ENCODE measurements around the gene IFNA16. TPM values are rescaled to one million over a fixed set of nuclear protein-coding genes. Genes with fewer than 3 reads are reported as not detected.
"Not testable (repeated sequence)": the region's sequence is repeated elsewhere in the genome, so short reads cannot be mapped to it uniquely, and the experiment has no call there.

IFNA16 gene
- total RNA-seq, 3 donors from 2014 or later (not counting 1 experiment from before 2014, with no cell fraction given) = not detected

DNA sequence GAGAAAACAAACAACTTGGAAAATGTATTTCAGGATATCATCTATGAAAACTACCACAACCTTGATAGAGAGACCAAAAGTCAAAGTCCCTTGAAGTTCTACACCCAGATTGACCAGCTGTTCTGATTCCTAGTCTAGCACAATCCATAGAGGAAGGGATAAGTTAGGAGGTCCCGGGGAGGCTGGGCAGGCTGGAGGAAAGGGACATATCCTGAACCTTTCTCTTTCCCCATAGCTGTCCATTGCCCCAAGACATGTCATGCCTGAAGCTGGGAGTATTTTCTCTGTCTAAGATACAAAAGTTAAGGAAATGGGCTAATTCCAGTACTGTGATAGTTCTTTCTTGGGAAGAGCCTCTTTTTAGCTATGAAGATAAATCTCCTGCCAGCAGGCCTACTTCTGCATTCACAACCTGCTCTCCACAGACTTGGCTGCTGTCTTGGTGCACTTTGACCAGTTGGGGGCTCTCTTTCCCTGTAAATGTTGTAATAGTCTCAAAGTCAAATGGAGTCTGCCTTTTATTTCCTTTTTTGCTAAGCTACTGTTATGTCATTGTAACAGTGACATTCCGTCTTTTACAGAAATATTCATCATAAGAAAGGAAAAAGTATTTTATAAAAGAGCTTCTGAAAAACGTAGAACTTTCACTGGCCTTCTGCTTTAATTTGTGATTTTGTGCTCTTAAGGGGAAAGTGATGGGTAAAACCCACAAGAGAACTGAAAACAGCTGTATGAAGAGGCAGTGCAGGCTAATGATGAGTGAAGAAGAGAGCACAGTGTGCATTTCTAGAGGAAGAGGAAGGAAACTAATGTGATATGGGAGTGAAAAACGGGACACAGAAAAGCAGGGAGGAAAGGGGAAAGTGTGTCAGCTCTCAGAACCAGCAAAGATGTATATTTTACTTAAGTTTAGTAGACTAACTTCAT lies 34.0 kb downstream of the IFNA16 start:
- TF ChIP-seq, protein P1, sequence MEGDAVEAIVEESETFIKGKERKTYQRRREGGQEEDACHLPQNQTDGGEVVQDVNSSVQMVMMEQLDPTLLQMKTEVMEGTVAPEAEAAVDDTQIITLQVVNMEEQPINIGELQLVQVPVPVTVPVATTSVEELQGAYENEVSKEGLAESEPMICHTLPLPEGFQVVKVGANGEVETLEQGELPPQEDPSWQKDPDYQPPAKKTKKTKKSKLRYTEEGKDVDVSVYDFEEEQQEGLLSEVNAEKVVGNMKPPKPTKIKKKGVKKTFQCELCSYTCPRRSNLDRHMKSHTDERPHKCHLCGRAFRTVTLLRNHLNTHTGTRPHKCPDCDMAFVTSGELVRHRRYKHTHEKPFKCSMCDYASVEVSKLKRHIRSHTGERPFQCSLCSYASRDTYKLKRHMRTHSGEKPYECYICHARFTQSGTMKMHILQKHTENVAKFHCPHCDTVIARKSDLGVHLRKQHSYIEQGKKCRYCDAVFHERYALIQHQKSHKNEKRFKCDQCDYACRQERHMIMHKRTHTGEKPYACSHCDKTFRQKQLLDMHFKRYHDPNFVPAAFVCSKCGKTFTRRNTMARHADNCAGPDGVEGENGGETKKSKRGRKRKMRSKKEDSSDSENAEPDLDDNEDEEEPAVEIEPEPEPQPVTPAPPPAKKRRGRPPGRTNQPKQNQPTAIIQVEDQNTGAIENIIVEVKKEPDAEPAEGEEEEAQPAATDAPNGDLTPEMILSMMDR (IDR thresholded peaks at IDR 0.05) = peak; percentile 63
- intact Hi-C loops (cut with micrococcal nuclease); H3K27ac ChIP-seq (ENCODE audit: low read length); H3K27me3 ChIP-seq (ENCODE audit: control insufficient read depth, insufficient read depth, low read length); H3K4me1 ChIP-seq (ENCODE audit: control insufficient read depth, insufficient read depth, low read length); H3K9me3 ChIP-seq (ENCODE audit: control insufficient read depth, insufficient read depth, low read length); H3K4me3 Mint-ChIP-seq; H3K9me3 Mint-ChIP-seq; H3K36me3 Mint-ChIP-seq; H3K4me3 ChIP-seq (ENCODE audit: low read length); H3K36me3 ChIP-seq (ENCODE audit: control insufficient read depth, insufficient read depth, low read length): not testable (repeated sequence)
- Mint-ChIP-seq H3K4me1 (peaks cover 5 to 12% of the 10 kb centered on the region in 2 donors), H3K27ac (peak overlapping the region in 1 of 2 donors; percentile 44), H3K27me3 (ENCODE audit: low read depth in 2 of 2) (peaks cover 0 to 11% of the 10 kb centered on the region in 2 donors)
- ATAC-seq (peak; percentile 88 to 91 (median 89)), DNase-seq (peak in 1 of 2 donors; percentile 50)
- 24% methylated on average over 2 of the region's 4 CpGs for WGBS (ENCODE audit: insufficient coverage)

- Histone ChIP-seq H3K36me3 (ENCODE audit: control insufficient read depth, insufficient read depth, low read length) (no peaks in the 10 kb centered on the region), H3K27ac (ENCODE audit: low read length) (no peak overlapping the region), H3K4me3 (ENCODE audit: low read length) (no peak overlapping the region), H3K27me3 (ENCODE audit: control insufficient read depth, insufficient read depth, low read length) (no peaks in the 10 kb centered on the region), H3K9me3 (ENCODE audit: control insufficient read depth, insufficient read depth, low read length) (no peaks in the 10 kb centered on the region), H3K4me1 (ENCODE audit: control insufficient read depth, insufficient read depth, low read length) (no peaks in the 10 kb centered on the region)
- ATAC-seq (no peak), DNase-seq (no peak)
- TF ChIP-seq, protein P1 (IDR thresholded peaks at IDR 0.05) = no peak
- Mint-ChIP-seq H3K36me3 (peaks cover under 1% of the 10 kb centered on the region), H3K27ac (no peak overlapping the region), H3K4me1 (no peaks in the 10 kb centered on the region), H3K4me3 (no peak overlapping the region), H3K27me3 (ENCODE audit: low read depth in 2 of 2) (peaks cover 6 to 11% of the 10 kb centered on the region in 2 donors), H3K9me3 (no peaks in the 10 kb centered on the region)
- 94% methylated on average over 2 of the region's 2 CpGs for WGBS (ENCODE audit: insufficient coverage)
- intact Hi-C loops (cut with micrococcal nuclease) = no loop called here
Measured at GRCh38 chr9:21174671-21175070, 42.4 kb downstream of the IFNA16 start.

GRCh38 chr9:21172156-21172555 lies 45.0 kb downstream of the IFNA16 start:
- Histone ChIP-seq H3K4me1 (ENCODE audit: control insufficient read depth, insufficient read depth, low read length) (no peaks in the 10 kb centered on the region), H3K36me3 (ENCODE audit: control insufficient read depth, insufficient read depth, low read length) (no peaks in the 10 kb centered on the region), H3K27ac (ENCODE audit: low read length) (no peak overlapping the region), H3K27me3 (ENCODE audit: control insufficient read depth, insufficient read depth, low read length) (no peaks in the 10 kb centered on the region), H3K4me3 (ENCODE audit: low read length) (no peak overlapping the region), H3K9me3 (ENCODE audit: control insufficient read depth, insufficient read depth, low read length) (no peaks in the 10 kb centered on the region)
- 100% methylated on average over 2 of the region's 3 CpGs for whole genome bisulfite sequencing (ENCODE audit: insufficient coverage)
- no peak overlapping the region for H3K4me3 Mint-ChIP-seq
- H3K4me1 Mint-ChIP-seq = no peaks in the 10 kb centered on the region
- TF ChIP-seq, protein P1 (IDR thresholded peaks at IDR 0.05) = no peak
- intact Hi-C loops (cut with micrococcal nuclease) = no loop called here
- peaks cover 3 to 17% of the 10 kb centered on the region in 2 donors for H3K27me3 Mint-ChIP-seq (ENCODE audit: low read depth in 2 of 2)
- no peaks in the 10 kb centered on the region for H3K9me3 Mint-ChIP-seq
- peaks cover 7% of the 10 kb centered on the region for H3K36me3 Mint-ChIP-seq
- no peak for ATAC-seq
- H3K27ac Mint-ChIP-seq = no peak overlapping the region
- no peak for DNase-seq

All from natural killer cell (primary cell).